ENCODE data around the gene GANAB. TPM values are rescaled to one million over a fixed set of nuclear protein-coding genes. Genes with fewer than 3 reads are reported as not detected.
"Not testable (repeated sequence)": the region's sequence is repeated elsewhere in the genome, so short reads cannot be mapped to it uniquely, and the experiment has no call there.

The GANAB gene
- total RNA-seq, 6 experiments from 2014 or later: 131 to 237 (median 201) TPM

GRCh38 chr11:62676698-62677097, 30.3 kb upstream of the GANAB start:
- H3K27ac ChIP-seq: no peak overlapping the region
- H3K4me3 ChIP-seq: no peak overlapping the region
- 28% methylated on average over 5 of the region's 6 CpGs for WGBS (ENCODE audit: insufficient coverage, low coverage, low lambda C conversion rate, missing lambda C conversion rate)
- DNase-seq: no peak
- no peaks in the 10 kb centered on the region for H3K9me3 ChIP-seq
- intact Hi-C loops (cut with DNase I): loop anchor here in 1 of 2 donors (10.0 kb wide), 1 partner anchor 62 kb away; the partner anchor contains the start of genes EML3 and ROM1
- H3K36me3 ChIP-seq: peaks cover 0 to 26% (median 0%) of the 10 kb centered on the region in 4 donors
- peaks cover 0 to 32% (median 13%) of the 10 kb centered on the region in 4 donors for H3K4me1 ChIP-seq
- TF ChIP-seq, protein P1, sequence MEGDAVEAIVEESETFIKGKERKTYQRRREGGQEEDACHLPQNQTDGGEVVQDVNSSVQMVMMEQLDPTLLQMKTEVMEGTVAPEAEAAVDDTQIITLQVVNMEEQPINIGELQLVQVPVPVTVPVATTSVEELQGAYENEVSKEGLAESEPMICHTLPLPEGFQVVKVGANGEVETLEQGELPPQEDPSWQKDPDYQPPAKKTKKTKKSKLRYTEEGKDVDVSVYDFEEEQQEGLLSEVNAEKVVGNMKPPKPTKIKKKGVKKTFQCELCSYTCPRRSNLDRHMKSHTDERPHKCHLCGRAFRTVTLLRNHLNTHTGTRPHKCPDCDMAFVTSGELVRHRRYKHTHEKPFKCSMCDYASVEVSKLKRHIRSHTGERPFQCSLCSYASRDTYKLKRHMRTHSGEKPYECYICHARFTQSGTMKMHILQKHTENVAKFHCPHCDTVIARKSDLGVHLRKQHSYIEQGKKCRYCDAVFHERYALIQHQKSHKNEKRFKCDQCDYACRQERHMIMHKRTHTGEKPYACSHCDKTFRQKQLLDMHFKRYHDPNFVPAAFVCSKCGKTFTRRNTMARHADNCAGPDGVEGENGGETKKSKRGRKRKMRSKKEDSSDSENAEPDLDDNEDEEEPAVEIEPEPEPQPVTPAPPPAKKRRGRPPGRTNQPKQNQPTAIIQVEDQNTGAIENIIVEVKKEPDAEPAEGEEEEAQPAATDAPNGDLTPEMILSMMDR (IDR thresholded peaks at IDR 0.05): no peak
- no peak for TF ChIP-seq POLR2A (IDR thresholded peaks at IDR 0.05)
- ATAC-seq: no peak
- no peaks in the 10 kb centered on the region for H3K27me3 ChIP-seq

- H3K27me3 ChIP-seq, ATAC-seq, H3K9me3 ChIP-seq, H3K4me3 ChIP-seq, DNase-seq, H3K27ac ChIP-seq: not testable (repeated sequence)
- intact Hi-C loops (cut with DNase I): loop anchor here in 1 of 2 donors (10.0 kb wide), 1 partner anchor 61 kb away; the partner anchor contains the start of genes EML3 and ROM1
- H3K36me3 ChIP-seq: peaks cover 0 to 26% (median 0%) of the 10 kb centered on the region in 4 donors
- WGBS (ENCODE audit: insufficient coverage, low coverage, low lambda C conversion rate, missing lambda C conversion rate): 84% methylated on average over 9 of the region's 10 CpGs
- H3K4me1 ChIP-seq: peaks cover 0 to 37% (median 15%) of the 10 kb centered on the region in 4 donors
Measured at GRCh38 chr11:62675415-62675814, 29.0 kb upstream of the GANAB start.

GRCh38 chr11:62673196-62673525, 26.7 kb upstream of the GANAB start:
- Histone ChIP-seq H3K27ac (no peak overlapping the region), H3K4me1 (peaks cover 0 to 50% (median 18%) of the 10 kb centered on the region in 4 donors), H3K9me3 (no peaks in the 10 kb centered on the region), H3K36me3 (peaks cover 0 to 26% (median 0%) of the 10 kb centered on the region in 4 donors), H3K27me3 (no peaks in the 10 kb centered on the region), H3K4me3 (no peak overlapping the region)
- intact Hi-C loops (cut with DNase I): loop anchor here in 1 of 2 donors (10.0 kb wide), 1 partner anchor 58 kb away; the partner anchor contains the start of genes EML3 and ROM1
- ATAC-seq (no peak), DNase-seq (no peak)
- WGBS (ENCODE audit: insufficient coverage, low coverage, low lambda C conversion rate, missing lambda C conversion rate): 76% methylated on average over 2 of the region's 2 CpGs
- no peak for TF ChIP-seq POLR2A (IDR thresholded peaks at IDR 0.05)

DNA sequence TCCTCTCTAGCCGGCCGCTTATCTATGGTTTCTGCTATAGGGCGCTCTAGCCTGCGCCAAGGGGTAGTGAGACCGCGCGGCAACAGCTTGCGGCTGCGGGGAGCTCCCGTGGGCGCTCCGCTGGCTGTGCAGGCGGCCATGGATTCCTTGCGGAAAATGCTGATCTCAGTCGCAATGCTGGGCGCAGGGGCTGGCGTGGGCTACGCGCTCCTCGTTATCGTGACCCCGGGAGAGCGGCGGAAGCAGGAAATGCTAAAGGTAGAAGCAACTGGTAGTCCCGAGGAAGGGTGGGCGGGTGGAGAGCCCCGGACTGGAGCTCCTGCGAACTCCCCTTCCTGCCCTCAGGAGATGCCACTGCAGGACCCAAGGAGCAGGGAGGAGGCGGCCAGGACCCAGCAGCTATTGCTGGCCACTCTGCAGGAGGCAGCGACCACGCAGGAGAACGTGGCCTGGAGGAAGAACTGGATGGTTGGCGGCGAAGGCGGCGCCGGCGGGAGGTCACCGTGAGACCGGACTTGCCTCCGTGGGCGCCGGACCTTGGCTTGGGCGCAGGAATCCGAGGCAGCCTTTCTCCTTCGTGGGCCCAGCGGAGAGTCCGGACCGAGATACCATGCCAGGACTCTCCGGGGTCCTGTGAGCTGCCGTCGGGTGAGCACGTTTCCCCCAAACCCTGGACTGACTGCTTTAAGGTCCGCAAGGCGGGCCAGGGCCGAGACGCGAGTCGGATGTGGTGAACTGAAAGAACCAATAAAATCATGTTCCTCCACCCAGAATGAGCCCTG, 25.4 kb upstream of the GANAB start, which contains the start of the genes LBHD1 and UQCC3:
TSS of gene LBHD1 (minus strand) at position 660 of the 782 bp plus-strand sequence. CDS start 2,236 bp downstream, outside the sequence.
TSS of gene UQCC3 (plus strand) at position 66 of the 782 bp plus-strand sequence. CDS start at position 139, 73 bp downstream.
- intact Hi-C loops (cut with DNase I): loop anchor here in 1 of 2 donors (10.0 kb wide), 1 partner anchor 57 kb away; the partner anchor contains the start of genes EML3 and ROM1
- Histone ChIP-seq H3K27ac (peak within 1 kb of the TSS; percentile 80 to 90 (median 87)), H3K9me3 (no peaks in the 10 kb centered on the region), H3K27me3 (no peaks in the 10 kb centered on the region), H3K36me3 (peaks cover 0 to 21% (median 0%) of the 10 kb centered on the region in 4 donors), H3K4me3 (peak within 1 kb of the TSS; percentile 80 to 97 (median 95)), H3K4me1 (peaks cover 0 to 49% (median 15%) of the 10 kb centered on the region in 4 donors)
- WGBS (ENCODE audit: insufficient coverage, low coverage, low lambda C conversion rate, missing lambda C conversion rate): 0% methylated on average over 26 of the region's 59 CpGs
- TF ChIP-seq, protein P1 (IDR thresholded peaks at IDR 0.05): no peak
- peak; percentile 67 for TF ChIP-seq POLR2A (IDR thresholded peaks at IDR 0.05)
- ATAC-seq (peak; percentile 75 to 87 (median 82)), DNase-seq (peak; percentile 76 to 85 (median 83))

- peak; percentile 18 to 39 (median 33) for ATAC-seq
- no peaks in the 10 kb centered on the region for H3K9me3 ChIP-seq
- TF ChIP-seq, protein P1 (IDR thresholded peaks at IDR 0.05): no peak
- intact Hi-C loops (cut with DNase I): loop anchor here in 1 of 2 donors (10.0 kb wide), 1 partner anchor 56 kb away; the partner anchor contains the start of genes EML3 and ROM1
- no peak for DNase-seq
- H3K36me3 ChIP-seq: peaks cover 0 to 19% (median 0%) of the 10 kb centered on the region in 4 donors
- H3K4me1 ChIP-seq: peaks cover 0 to 51% (median 18%) of the 10 kb centered on the region in 4 donors
- WGBS (ENCODE audit: insufficient coverage, low coverage, low lambda C conversion rate, missing lambda C conversion rate): 1% methylated on average over 16 of the region's 17 CpGs
- peak overlapping the region; percentile 80 to 90 (median 87) for H3K27ac ChIP-seq
- H3K27me3 ChIP-seq: no peaks in the 10 kb centered on the region
- H3K4me3 ChIP-seq: peak overlapping the region; percentile 80 to 97 (median 95)
Measured at GRCh38 chr11:62671236-62671607, 24.8 kb upstream of the GANAB start.

All from right lobe of liver (tissue), 6 donors.